OCI-LY1 (cell line): ENCODE results near the gene KDM3A.

ENCODE experiments used
- CTCF ChIP-seq: fragments of 200-600 bp; sonication (generic), shearing (Covaris generic); IDR thresholded peaks from 2 replicates; pipeline ENCODE4 v1.5.1; 2017; ENCODE audit warnings: mild to moderate bottlenecking, antibody characterized with exemption, low read length, moderate library complexity, mixed read lengths
- EZH2 ChIP-seq: fragments of 200-600 bp; sonication (generic), shearing (Covaris generic); IDR thresholded peaks from 2 replicates; pipeline ENCODE4 v1.8.0; 2017; ENCODE audit warnings: borderline replicate concordance, mixed run types, mild to moderate bottlenecking, antibody characterized with exemption, low read length, moderate library complexity, mixed read lengths

- no peak for TF ChIP-seq CTCF
- no peak for TF ChIP-seq EZH2
These were observed 36.2 kb downstream of the KDM3A start for GRCh38 chr2:86477349-86477748.
